ENCODE data around the gene CDT1.

CDT1 gene

DNA sequence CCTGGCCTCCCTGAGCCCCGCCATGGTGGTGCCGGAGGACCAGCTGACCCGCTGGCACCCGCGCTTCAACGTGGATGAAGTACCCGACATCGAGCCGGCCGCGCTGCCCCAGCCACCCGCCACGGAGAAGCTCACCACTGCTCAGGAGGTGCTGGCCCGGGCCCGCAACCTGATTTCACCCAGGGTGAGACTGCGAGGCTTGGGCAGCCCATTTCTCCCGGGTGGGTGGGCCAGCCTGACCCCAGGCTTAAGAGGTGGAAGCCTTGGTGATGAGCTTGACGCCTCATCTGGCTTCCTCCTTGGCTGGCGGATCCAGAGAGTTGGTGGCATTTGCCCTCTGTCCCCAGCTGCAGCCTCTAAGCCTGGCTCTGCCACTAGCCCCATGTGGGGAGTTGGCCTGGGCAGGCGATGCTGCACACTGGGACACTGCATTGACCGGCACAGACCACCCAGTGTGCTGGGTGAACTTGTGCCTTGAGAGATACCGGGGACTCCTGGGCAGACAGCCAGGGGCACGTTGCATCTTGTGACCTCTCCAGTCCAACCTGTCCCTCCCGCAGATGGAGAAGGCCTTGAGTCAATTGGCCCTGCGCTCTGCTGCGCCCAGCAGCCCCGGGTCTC is 3.0 kb downstream of the CDT1 start:
- DNase-seq, result no peak

DNA sequence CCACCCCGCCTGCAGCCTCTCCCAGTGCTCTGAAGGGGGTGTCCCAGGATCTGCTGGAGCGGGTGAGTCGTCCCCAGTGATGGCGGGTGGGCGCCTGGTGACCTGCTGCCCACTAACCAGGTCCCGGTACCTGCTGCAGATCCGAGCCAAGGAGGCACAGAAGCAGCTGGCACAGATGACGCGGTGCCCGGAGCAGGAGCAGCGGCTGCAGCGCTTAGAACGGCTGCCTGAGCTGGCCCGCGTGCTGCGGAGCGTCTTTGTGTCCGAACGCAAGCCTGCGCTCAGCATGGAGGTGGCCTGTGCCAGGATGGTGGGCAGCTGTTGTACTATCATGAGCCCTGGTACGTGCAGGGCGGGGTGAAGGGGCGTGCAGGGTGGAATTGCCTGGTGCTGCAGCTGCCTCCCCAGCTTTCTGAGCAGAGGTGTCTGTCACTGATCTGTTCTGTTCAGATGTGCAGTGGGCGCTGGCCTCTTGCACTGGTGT is 3.6 kb downstream of the CDT1 start:
- DNase-seq, result peak; percentile 72

DNA sequence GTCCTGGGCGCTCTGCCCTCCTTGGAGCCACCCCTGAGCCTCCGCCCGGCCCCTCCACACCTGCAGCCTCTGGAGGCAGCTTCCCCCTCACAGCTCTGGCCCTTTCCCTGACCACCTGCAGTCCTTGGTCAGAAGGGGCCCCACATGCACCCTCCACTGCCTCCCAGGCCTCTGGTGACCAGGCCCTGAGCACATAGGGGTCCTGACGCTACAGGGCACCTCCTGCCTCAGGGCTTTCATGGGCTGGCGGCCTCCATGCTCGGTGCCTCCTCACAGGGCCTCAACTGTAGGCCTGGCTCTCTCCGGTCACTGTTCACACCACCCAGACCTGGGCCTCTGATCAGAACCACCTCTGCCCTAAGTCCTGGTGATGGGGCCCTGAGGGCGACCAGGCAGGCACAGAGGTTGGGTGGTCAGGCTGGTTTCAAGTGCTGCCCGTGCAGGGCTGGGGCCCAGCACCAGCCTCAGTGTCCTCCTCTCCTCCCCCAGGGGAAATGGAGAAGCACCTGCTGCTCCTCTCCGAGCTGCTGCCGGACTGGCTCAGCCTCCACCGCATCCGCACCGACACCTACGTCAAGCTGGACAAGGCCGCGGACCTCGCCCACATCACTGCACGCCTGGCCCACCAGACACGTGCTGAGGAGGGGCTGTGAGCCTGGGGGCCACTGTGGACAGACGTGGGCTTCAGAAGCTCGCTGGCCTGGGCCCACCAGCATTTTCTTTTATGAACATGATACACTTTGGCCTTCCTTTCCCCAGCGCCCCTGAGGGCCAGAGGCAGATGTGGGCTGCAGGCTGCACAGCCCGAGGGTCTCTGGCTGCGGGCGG is 4.3 kb downstream of the CDT1 start:
- no peak for DNase-seq

DNA sequence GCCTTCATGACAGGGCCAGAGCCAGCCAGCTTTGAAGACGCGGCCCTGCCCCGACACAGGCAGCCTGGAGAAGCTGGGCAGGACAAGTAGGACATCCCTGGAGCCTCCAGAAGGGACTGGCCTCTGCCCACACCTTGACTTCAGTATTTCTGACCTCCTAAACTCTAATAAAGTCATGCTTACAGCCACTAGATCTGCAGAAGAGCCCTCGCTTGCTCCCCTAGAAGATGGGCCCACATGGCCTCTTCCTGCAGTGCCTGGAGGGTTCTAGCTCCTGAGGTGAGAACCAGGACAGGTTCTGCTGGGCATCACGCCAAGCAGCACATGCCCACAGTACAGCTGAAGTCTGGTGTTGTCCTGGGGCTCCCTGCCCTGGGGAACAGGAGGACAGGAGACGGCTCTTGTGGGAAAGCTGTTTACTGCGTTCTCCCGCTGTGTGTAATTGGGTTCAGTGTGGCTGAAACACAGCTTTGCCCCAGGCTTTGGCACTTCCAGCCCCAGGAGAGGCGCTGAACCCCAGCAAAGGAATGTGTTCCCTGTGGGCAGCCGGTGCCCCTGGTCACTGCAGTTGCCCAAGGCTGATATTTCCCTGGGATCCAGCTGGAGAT is 5.6 kb downstream of the CDT1 start:
- DNase-seq, result no peak

DNA sequence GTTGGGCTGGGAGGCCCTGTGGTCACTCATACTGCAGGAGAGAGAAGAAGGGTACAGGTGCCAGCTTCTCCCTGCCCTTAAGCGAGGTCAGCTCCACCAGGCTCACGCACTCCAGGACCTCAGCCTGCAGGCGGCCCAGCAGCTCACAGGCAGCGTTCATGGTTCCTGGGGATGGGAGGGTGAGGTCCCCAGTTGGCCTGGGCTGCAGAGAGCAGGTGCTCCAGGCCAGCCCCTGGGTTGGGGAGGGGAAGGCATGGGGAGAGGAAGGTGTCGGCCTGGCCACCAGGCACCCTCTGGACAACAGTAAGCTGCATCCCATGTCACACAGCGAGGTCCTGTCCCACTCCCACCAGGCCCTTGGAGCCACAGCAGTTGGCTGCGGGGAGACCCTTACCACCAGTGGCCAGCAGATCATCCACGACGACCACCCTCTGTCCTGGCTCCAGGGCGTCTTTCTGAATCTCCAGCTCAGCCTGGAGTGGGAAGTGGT is 6.1 kb downstream of the CDT1 start:
- DNase-seq, result no peak

DNA sequence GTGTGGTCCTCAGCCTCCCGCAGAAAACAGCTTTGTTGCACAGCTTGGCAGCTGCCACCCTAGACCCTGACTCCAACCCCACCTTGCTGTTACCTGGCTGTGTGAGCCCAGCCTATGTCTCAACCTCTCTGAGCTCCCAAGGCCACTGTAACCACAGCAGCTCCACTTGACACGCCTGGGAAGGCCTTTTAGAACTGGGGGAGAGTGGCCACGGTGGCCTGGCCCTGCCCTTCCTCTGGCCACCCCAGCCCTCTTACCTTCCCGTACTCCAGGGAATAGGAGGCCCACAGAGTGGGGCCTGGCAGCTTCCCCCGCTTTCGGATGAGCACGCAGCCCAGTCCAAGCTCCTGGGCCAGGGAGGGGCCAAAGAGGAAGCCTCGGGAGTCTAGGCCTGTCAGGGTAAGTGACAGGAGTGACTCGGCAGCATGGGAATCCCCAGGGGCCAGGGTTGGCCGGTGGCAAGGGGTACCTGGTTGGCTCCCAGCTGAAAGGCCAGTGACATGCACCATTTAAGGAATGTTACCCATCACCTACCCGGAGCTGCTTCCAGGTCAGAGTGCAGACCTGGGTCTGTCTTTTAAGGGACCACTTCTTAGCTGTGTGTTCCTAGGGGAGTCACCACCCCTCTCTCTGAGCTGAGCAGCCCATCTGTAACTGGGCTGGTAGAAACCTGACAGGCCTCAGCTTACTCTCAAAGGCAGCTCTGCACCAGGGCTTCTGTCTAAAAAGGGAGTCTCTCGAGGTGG is 6.8 kb downstream of the CDT1 start:
- no peak for DNase-seq

DNA sequence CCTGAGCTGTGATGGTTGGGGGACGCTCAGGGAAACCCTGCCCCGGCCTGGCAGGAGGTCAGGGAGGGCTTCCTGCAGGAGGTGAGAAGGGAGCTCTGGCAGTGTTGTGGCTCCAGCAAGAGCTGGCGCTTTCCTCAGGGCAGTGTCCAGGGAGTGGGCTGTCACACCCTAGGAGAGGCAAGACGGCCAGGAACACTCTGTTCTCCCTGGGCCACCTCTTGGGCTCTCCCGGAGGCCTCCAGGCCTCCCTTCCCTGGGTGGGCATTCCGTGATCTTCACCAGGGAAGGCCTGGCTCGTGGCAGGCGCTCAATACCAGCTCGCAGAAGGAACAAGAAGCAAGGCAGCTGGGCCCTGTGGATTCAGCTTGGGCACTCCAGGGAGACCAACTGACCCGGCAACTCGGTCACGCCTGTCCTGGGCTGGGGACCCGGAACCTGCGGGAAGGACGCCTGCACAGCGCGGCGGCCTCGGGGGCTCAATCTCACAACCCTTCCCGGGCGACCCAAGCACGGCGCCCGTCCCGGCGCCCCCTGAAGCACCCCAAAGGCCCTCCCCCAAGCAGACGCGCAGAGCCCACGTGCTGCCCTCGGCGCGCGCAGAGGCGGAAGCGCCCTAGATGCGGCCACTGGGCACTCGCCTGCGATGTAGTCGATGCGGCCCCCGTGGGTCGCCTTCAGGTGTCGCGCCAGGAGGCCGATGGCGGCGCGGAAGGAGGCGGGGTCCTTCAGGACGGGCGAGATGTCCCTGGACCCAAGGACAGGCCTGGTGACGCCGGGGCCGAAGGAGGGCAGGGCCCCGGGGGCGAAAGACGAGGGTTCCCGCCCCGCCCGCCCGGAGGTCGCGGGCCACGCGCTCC is 7.6 kb downstream of the CDT1 start:
- DNase-seq, result peak; percentile 90

DNA sequence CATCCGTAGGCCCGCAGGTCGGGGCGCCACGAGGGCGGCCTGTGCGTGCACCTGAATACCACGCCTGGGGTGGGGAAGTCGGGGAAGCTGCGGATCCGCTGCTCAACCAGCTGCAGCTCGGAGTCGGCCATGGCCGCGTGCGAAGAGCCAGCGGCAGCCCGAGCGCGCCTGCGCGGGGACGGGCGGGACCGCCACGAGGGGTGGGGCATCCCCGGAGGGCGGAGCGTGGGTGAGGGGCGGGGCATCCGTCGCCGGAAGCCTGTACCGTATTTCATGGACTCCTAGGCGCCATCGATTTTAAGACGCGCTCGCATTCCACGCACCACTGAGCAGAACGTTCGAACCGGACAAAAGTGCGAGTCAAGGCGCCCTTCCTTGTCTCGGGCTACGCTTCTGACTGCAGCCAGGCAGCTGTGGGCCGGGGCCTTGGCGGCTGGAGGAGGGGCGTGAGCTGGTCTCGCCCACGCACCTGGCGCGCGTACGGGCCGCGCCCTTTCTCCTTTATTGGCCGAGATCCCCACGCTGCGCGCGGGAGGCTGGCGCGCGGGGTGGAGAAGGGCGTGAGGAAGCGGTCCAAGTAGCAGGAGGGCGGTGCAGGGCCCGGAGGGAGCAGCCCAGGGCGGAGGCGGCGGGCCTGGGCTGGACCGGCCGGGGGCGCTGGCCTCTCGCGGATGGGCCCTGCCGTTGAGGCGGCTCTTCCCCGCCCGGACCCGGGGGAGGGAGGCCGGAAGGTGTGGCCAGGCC is 8.4 kb downstream of the CDT1 start, which contains the start of gene APRT:
Gene APRT, minus strand, starts transcription at position 160 of the 744 bp plus-strand sequence. Its CDS starts 29 bp downstream, at position 131.
- DNase-seq, result peak; percentile 97

DNA sequence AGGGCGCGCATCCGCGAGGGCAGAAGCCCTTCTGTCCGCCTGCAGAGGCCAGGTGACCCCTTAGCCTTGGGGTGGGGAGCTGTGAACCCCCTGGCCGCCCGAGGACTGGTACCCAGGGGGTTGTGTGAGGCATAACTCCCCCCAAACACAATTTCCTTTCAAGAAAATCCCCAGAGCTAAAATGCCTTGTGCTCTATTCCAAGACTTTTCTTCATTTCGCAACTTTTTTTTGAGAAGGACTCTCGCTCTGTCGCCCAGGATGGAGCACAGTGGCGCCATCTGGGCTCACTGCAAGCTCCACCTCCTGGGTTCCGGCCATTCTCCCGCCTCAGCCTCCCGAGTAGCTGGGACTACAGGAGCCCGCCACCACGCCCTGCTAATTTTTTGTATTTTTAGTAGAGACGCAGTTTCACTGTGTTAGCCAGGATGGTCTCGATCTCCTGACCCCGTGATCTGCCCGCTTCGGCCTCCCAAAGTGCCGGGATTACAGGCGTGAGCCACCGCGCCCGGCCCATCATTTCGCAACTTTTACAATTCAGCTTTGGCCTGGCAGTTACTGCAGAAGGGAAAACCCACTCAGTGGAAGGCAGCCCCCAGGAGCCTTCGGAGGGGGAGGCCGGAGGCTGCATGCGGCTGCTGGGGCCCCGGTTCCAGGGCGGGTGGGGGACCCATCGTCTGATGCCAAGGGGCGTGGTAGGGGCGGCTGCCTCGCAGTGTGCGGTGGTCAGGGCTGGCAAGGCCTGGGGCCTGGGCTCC is 9.1 kb downstream of the CDT1 start:
- no peak for DNase-seq

DNA sequence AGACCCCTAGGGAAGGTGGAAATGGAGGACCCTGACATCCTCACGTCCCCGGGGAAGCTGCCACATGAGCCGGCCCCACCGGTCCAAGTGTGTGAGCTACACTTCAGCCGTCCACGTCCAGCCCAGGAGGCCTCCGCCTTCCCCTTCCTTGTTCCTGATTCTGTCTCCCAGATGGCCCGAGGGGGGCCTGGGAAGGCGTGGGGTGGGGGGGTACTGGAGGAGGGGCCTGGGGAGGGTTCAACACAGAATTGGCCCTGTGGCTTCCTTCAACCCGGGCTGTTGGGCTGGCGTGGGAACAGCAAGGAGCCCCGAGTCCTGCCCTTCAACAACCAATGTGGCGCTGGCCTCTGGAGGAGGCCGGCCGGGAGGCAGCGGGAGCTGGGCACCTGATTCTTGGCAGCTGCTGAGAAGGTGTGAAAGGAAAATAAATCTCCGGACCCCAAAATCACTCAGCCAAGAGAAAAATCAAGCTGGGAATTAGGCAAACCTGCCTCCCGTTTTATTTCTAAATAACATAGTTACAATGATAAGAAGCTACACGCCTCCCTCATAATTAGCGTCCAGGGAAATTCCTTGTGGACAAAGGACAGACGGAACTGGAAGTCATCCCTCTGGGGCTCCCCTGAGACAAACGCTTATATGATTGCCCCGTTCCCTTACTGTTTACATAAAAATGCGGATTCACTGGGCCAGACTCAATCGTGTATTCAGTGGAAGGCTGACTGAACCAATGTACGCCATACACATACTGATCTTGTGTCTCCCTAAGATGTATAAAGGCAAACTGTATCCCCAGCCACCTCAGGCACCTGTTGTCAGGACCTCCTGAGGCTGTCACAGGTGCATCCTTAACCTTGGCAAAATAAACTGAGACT is 9.9 kb downstream of the CDT1 start:
- DNase-seq, result no peak

DNA sequence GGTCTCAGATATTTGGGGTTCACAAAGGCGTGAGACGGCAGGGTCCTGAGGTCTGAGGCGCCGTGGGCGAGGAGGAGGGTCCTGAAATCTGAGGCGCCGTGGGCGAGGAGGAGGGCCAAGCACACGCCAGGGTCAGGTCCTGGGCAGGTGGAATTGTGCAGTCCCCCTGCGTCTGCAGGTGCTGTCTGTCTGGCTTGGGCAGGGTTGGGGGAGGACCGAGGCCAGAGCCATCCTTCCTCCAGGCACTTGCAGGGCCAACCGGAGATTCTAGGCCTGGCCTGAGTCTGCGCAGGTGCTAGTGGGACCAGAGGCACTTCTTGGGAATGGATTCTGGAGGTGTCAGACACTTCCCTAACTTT is 10.5 kb downstream of the CDT1 start:
- DNase-seq, result no peak

DNA sequence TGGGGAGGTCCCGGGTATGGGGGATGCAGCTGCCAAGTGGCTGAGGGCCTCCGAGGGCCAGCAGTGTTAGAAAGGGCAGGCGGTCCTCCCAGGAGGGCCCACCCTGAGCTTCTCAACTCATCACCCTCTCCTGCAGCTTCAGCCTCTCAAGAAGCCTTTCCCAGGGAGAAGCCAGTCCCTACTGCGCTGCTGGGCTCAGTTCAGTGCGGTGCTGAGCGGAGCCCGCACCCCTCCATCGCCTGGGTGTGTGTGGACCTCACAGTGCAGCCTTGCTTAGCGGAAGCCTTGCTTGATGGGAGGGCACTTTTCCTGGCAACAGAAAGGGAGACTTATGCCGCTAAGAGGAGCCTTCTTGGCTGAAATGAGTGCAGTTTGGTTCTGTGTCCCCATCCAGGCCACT is 11.6 kb downstream of the CDT1 start:
- no peak for DNase-seq

DNA sequence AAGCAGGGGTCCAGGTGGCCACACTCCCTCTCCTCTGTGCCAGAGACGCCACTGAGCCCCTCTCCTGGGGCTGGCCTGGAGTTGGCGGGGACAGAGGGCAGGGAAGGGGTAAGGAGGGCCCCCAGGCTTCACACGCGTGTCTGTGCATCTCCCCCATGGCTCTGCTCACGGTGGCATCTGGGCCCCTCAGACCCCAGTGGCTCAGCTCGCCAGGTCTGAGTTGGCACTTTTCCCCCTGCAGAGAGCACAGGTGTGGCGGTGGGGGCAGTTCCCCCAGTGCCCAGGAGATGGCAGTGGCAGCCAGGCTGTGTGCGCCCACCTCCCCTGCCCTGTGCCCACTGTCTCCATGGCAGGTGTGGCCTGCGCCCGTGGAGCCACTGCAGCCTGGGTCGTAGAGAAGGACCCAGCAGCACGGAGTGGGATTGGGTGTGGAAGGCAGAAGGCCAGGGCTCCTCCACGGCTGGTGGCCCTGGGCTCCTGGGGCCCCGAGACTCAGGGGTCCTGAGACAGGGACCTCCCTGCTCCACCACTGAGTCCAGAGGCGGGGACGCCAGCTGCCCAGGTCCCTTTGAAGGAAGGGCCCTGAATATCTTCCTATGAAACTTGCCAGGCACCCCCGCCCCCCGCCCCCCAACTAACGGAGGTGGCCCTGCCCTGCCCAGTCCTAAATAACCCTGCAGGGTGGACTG is 12.5 kb downstream of the CDT1 start:
- DNase-seq, result peak; percentile 61

DNA sequence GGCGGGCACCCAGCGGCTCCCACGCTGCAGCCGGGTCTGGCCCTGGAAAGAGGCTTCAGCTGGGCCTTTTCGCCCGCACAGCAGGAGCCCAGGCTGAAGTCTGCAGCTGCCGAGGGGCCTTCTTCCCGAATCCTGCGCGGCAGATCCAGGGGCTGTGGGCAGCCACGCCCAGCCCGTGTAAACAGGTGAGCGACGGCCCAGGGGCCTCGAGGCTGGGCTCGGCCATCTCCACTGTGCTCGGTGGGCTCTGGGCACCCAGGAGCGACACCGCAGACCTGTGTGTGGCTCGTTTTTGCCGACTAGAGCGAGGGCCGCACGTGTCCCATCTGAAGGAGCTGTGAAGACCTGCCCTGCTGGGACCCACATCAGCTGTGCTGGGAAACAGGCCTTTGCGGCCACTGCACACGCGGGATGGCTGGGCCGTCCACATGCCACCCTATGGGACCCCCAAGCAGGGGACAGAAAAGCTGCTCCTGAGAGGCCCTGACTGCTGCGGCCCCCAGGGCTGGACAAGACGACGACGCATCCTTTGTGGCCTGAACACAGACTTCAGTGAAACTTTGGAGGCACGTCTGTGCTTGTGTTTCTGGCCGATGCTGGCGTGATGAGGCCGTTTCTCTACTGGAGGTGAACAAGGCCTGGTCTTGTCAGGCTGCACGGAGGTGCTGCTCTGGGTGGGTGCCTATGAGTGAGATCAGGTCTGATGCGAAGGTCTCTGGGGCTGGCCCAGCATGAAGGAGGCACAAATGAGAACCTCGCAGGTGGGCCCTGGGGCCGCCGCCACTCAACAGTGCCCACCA is 13.3 kb downstream of the CDT1 start:
- no peak for DNase-seq

DNA sequence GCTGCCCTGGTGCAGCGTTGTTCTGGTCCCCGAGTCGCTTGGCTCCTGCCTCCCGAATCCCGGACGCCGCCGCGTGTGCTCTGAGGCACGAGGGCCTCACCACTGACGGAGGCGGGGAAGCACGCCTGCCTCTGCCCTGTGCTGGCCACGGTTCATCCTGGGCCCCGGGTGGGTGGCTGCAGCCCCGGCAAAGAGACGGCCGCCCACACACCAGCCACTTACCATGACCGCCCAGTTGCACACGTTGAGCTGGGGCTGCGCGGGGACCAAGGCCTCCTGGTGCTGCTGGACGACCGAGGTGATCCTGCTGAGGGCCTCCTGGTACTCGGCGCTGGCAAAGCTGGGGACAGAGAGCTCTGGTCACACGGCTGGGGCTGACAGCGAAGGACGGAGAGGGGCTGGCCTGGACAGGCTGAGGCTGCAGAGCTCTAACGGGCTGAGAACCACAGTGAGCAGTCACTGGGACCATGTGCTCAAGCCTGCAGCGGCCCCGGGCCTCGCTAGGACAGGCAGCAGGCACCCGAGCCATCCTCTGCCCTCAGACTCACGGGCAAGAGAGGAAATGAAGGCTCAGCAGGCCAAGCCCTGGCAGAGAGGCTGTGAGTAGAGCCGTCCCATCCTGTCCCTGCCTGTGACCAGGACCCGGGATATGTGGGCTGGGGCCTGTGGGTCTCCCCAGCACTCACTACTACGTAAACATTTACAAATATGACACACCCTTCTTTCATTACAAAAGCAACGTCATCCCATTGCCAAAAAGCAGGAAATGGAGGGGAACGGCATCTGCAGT is 14.4 kb downstream of the CDT1 start:
- DNase-seq, result no peak

DNA sequence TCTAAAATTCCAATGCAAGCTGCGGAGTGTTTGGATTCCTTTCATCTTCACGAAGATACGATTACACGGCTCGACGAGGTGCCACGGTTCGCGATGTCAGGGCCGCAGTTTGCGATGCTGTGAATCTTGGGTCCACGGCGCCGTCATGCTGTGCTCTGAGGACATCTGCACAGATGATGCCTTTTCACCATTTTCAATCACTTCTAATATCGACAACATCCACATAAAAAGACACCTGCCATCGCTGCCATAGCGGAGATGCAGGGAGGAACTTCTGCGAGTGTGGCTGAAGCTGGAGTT is 14.9 kb downstream of the CDT1 start:
- DNase-seq, result no peak

DNA sequence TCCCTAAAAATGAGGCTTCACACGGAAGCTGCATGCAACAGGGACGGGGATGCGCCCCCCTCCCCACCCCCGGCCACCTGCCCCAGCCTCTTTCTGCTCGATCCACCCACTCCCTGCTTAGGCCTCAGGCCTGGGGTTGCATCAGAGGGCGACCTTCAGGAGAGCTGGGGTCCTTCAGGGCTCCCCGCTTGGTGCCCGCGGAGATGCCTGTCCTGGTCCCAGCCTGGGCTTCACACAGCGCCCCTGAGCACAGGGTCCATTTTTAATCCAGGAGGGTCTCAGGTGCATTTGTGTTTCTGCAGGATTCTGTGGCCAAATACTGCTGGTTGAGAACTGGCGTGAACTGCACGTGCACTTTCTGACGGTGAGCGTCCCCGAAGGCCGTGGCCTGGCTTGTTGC is 15.5 kb downstream of the CDT1 start:
- no peak for DNase-seq
